Type B pancreatic cell (in vitro differentiated cells): ENCODE results near the gene NPAS3. TPM values are rescaled to one million over a fixed set of nuclear protein-coding genes. Genes with fewer than 3 reads are reported as not detected.

Source experiments
- DNase-seq: peaks from one replicate; pipeline ENCODE4 v3.0.0; 2021; ENCODE audit warnings: mixed read lengths; ENCODE audit not compliant: unreplicated experiment; ENCODE audit errors: extremely low spot score
- H3K27ac Mint-ChIP-seq: 2 replicates; pipeline ENCODE4 v1.8.0; 2021; ENCODE audit warnings: mild to moderate bottlenecking, mixed read lengths
- H3K27me3 Mint-ChIP-seq: 2 replicates; pipeline ENCODE4 v1.8.0; 2021; ENCODE audit warnings: mixed read lengths
- H3K36me3 Mint-ChIP-seq: 2 replicates; pipeline ENCODE4 v1.8.0; 2021; ENCODE audit warnings: mixed read lengths
- H3K4me1 Mint-ChIP-seq: one replicate; pipeline ENCODE4 v1.8.0; 2021; ENCODE audit warnings: mixed read lengths; ENCODE audit not compliant: unreplicated experiment
- H3K4me3 Mint-ChIP-seq: 2 replicates; pipeline ENCODE4 v1.8.0; 2021; ENCODE audit warnings: mild to moderate bottlenecking, mixed read lengths
- H3K9me3 Mint-ChIP-seq: 2 replicates; pipeline ENCODE4 v1.8.0; 2021; ENCODE audit warnings: mixed read lengths
- CTCF ChIP-seq: fragments of 200-600 bp; sonication (generic); conservative IDR thresholded peaks from 2 replicates; pipeline ENCODE4 v1.5.0; 2021; ENCODE audit warnings: antibody characterized with exemption, mild to moderate bottlenecking
- total RNA-seq: library from RNA; stranded (reverse); gene quantifications from 2 replicates; pipeline ENCODE4 v1.2.1, GENCODE V29; 2021; ENCODE audit warnings: low replicate concordance

The NPAS3 gene
- total RNA-seq, 1 donor from 2014 or later = 8.7 TPM

GRCh38 chr14:33414041-33414440, 475.4 kb downstream of the NPAS3 start:
- H3K9me3 Mint-ChIP-seq = no peaks in the 10 kb centered on the region
- H3K27me3 Mint-ChIP-seq = peaks cover 3% of the 10 kb centered on the region
- DNase-seq = no peak
- no peak for TF ChIP-seq CTCF
- H3K4me3 Mint-ChIP-seq = no peak overlapping the region
- no peaks in the 10 kb centered on the region for H3K4me1 Mint-ChIP-seq
- H3K36me3 Mint-ChIP-seq = no peaks in the 10 kb centered on the region
- H3K27ac Mint-ChIP-seq = no peak overlapping the region

GRCh38 chr14:33420051-33420627, 481.5 kb downstream of the NPAS3 start:
- H3K27me3 Mint-ChIP-seq = peaks cover 3% of the 10 kb centered on the region
- DNase-seq = no peak
- no peak overlapping the region for H3K4me3 Mint-ChIP-seq
- H3K36me3 Mint-ChIP-seq = no peaks in the 10 kb centered on the region
- H3K4me1 Mint-ChIP-seq = no peaks in the 10 kb centered on the region
- TF ChIP-seq CTCF = no peak
- no peaks in the 10 kb centered on the region for H3K9me3 Mint-ChIP-seq
- H3K27ac Mint-ChIP-seq = no peak overlapping the region

- TF ChIP-seq CTCF = no peak
- Mint-ChIP-seq H3K9me3 (no peaks in the 10 kb centered on the region), H3K4me3 (no peak overlapping the region), H3K27ac (no peak overlapping the region), H3K4me1 (peaks cover 8% of the 10 kb centered on the region), H3K27me3 (no peaks in the 10 kb centered on the region), H3K36me3 (no peaks in the 10 kb centered on the region)
- DNase-seq = no peak
Observed at GRCh38 chr14:33430414-33431035, 491.8 kb downstream of the NPAS3 start.

- H3K27ac Mint-ChIP-seq = no peak overlapping the region
- peaks cover 8% of the 10 kb centered on the region for H3K4me1 Mint-ChIP-seq
- H3K4me3 Mint-ChIP-seq = no peak overlapping the region
- no peaks in the 10 kb centered on the region for H3K27me3 Mint-ChIP-seq
- peaks cover 4% of the 10 kb centered on the region for H3K9me3 Mint-ChIP-seq
- DNase-seq = no peak
- no peaks in the 10 kb centered on the region for H3K36me3 Mint-ChIP-seq
- TF ChIP-seq CTCF = peak; percentile 73
Observed at GRCh38 chr14:33432407-33433023, 493.8 kb downstream of the NPAS3 start.

DNA sequence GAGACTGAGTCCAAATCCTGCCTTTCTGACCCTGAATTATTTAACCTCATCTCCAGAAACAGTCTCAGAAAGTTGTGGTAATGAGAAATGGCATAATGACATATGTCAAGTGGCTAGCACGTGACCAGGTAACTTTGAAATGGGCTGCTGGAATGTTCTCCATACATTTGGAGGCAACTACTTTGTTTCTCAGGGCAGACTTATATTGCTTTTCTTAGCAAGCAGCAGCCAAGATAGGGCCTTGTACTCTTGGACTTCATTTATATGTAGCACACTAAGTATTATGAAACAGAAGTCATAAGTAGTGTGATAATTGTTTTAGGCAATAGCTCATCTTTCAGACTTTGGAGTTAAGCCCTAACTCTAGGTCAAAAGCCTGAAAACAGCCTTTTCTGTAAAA, 494.7 kb downstream of the NPAS3 start:
- no peak for DNase-seq
- Mint-ChIP-seq H3K9me3 (peaks cover 4% of the 10 kb centered on the region), H3K36me3 (no peaks in the 10 kb centered on the region), H3K27ac (no peak overlapping the region), H3K4me1 (peaks cover 8% of the 10 kb centered on the region), H3K4me3 (no peak overlapping the region), H3K27me3 (no peaks in the 10 kb centered on the region)
- no peak for TF ChIP-seq CTCF
